ENCODE measurements around the gene TPSAB1. TPM values are rescaled to one million over a fixed set of nuclear protein-coding genes. Genes with fewer than 3 reads are reported as not detected.

Gene TPSAB1
- total and polyA plus RNA-seq, 12 donors, result 0.11 to 4.8 (median 0.93) TPM; not detected in 3

DNA sequence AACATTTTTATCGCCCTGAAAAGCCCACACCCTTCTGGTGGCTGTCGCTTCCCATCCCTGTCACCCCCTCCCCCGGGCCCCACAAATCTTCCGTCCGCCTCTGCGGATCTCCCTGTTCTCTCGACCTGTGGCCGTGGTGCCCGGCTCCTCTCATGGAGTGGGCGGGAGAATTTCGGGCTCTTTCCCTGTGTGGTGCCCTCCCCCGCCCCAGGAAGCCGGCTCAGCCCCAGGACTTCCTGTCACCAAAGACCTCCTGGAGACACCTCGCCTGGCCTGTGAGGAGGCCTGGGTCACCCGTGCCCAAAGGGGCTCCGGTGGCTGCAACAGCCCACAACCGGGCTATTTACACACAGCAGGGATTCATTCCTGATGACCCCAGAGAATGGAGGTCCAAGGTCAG lies 42.8 kb downstream of the TPSAB1 start:
- no peaks in the 10 kb centered on the region for H3K36me3 ChIP-seq (replicated peaks in 1 of 2)
- H3K4me3 ChIP-seq, result no peak overlapping the region
- DNase-seq, result no peak
- peaks cover 23% of the 10 kb centered on the region for H3K27me3 ChIP-seq
- H3K4me1 ChIP-seq (replicated peaks in 1 of 2), result no peaks in the 10 kb centered on the region
- WGBS, 4 donors, result 62 to 66% (median 64%) methylated on average over 13 to 17 of the region's 17 CpGs
- H3K27ac ChIP-seq, result no peak overlapping the region
- TF ChIP-seq CTCF (IDR thresholded peaks at IDR 0.05), result no peak
- no peak for TF ChIP-seq POLR2A (IDR thresholded peaks at IDR 0.05)
- intact Hi-C loops (cut with DNase I), result no loop called here
- H3K9me3 ChIP-seq (replicated peaks in 1 of 3), result no peaks in the 10 kb centered on the region

DNA sequence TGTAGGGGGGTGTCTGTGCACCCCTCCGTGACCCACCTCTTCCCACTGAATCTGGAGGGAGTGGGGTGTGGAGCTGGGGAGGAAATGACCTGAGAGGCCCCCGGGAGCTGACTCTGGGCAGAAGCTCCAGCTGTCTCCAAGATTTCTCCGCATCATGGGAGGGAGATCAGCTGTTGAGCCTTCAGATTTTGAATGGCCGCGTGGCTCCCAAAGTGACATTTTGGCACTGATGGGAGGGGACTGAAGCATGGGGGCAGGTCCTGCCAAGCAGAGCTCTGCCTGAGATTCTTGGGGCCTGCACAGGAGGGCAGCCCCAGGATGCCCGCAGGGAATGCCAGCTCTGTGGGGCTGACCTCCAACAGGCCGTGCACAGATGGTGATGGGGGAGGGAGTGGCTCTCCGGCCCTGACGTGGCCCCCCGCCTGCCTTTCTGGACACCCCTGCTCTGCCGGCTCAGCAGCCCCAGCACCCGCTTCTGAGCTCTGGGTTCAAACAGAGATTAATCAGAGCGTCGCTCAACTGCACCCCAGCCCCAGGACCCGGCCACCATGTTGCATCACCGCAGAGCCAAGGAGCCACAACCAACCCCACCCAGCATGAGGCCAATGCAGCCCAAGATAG lies 43.6 kb downstream of the TPSAB1 start:
- H3K4me1 ChIP-seq (replicated peaks in 1 of 2), result no peaks in the 10 kb centered on the region
- intact Hi-C loops (cut with DNase I), result no loop called here
- no peak overlapping the region for H3K27ac ChIP-seq
- no peaks in the 10 kb centered on the region for H3K9me3 ChIP-seq (replicated peaks in 1 of 3)
- no peak for DNase-seq
- WGBS, 4 donors, result 70 to 84% (median 75%) methylated on average over 9 to 16 of the region's 16 CpGs; no CpG with 5 or more reads in 1 of the 4 donors
- H3K27me3 ChIP-seq, result peaks cover 31% of the 10 kb centered on the region
- no peak for TF ChIP-seq POLR2A (IDR thresholded peaks at IDR 0.05)
- no peak overlapping the region for H3K4me3 ChIP-seq
- no peaks in the 10 kb centered on the region for H3K36me3 ChIP-seq (replicated peaks in 1 of 2)

GRCh38 chr16:1285669-1286512 lies 45.4 kb downstream of the TPSAB1 start:
- H3K4me1 ChIP-seq (replicated peaks in 1 of 2), result no peaks in the 10 kb centered on the region
- WGBS, 4 donors, result 67 to 81% (median 74%) methylated on average over 12 to 38 of the region's 38 CpGs
- H3K4me3 ChIP-seq, result no peak overlapping the region
- DNase-seq, result no peak
- TF ChIP-seq CTCF (IDR thresholded peaks at IDR 0.05) (no peak), POLR2A (IDR thresholded peaks at IDR 0.05) (no peak)
- peaks cover 40% of the 10 kb centered on the region for H3K27me3 ChIP-seq
- H3K9me3 ChIP-seq (replicated peaks in 1 of 3), result no peaks in the 10 kb centered on the region
- no peaks in the 10 kb centered on the region for H3K36me3 ChIP-seq (replicated peaks in 1 of 2)
- H3K27ac ChIP-seq, result no peak overlapping the region
- intact Hi-C loops (cut with DNase I), result no loop called here

- Histone ChIP-seq H3K36me3 (replicated peaks in 1 of 2) (no peaks in the 10 kb centered on the region), H3K27me3 (peaks cover 40% of the 10 kb centered on the region), H3K27ac (no peak overlapping the region), H3K9me3 (replicated peaks in 1 of 3) (no peaks in the 10 kb centered on the region), H3K4me3 (no peak overlapping the region), H3K4me1 (replicated peaks in 1 of 2) (no peaks in the 10 kb centered on the region)
- no peak for TF ChIP-seq CTCF (IDR thresholded peaks at IDR 0.05)
- TF ChIP-seq POLR2A (IDR thresholded peaks at IDR 0.05), result no peak
- DNase-seq, result no peak
- 63 to 73% (median 65%) methylated on average over 14 to 25 of the region's 25 CpGs for WGBS, 4 donors
- intact Hi-C loops (cut with DNase I), result no loop called here
Observed at GRCh38 chr16:1286513-1287094, 46.1 kb downstream of the TPSAB1 start.
